Measurements from ENCODE around the gene FRMD4A.

The FRMD4A gene

GRCh38 chr10:14330388-14331061, at the start of gene FRMD4A:
FRMD4A (minus strand) TSS chr10:14330924.
- no peak for DNase-seq (ENCODE audit: low read depth)

- no peak for DNase-seq (ENCODE audit: low read depth)
Measured at GRCh38 chr10:14379556-14380280, 49.0 kb upstream of the FRMD4A start.

- DNase-seq (ENCODE audit: low read depth) = no peak
Measured at GRCh38 chr10:14378387-14378960, 47.8 kb upstream of the FRMD4A start.

- DNase-seq (ENCODE audit: low read depth) = no peak
Measured at GRCh38 chr10:14377591-14378175, 47.0 kb upstream of the FRMD4A start.

GRCh38 chr10:14374745-14375445, 44.2 kb upstream of the FRMD4A start:
- DNase-seq (ENCODE audit: low read depth) = no peak

- no peak for DNase-seq (ENCODE audit: low read depth)
Measured at GRCh38 chr10:14372606-14373005, 41.9 kb upstream of the FRMD4A start.

GRCh38 chr10:14371581-14371980, 40.9 kb upstream of the FRMD4A start:
- no peak for DNase-seq (ENCODE audit: low read depth)

- no peak for DNase-seq (ENCODE audit: low read depth)
Measured at GRCh38 chr10:14370894-14371293, 40.2 kb upstream of the FRMD4A start.

- DNase-seq (ENCODE audit: low read depth) = no peak
Measured at GRCh38 chr10:14369906-14370305, 39.2 kb upstream of the FRMD4A start.

GRCh38 chr10:14366760-14367159, 36.0 kb upstream of the FRMD4A start:
- DNase-seq (ENCODE audit: low read depth) = no peak

- DNase-seq (ENCODE audit: low read depth) = no peak
Measured at GRCh38 chr10:14365266-14365665, 34.5 kb upstream of the FRMD4A start.

- no peak for DNase-seq (ENCODE audit: low read depth)
Measured at GRCh38 chr10:14362104-14362503, 31.4 kb upstream of the FRMD4A start.

GRCh38 chr10:14360961-14361360, 30.2 kb upstream of the FRMD4A start:
- DNase-seq (ENCODE audit: low read depth) = no peak

- no peak for DNase-seq (ENCODE audit: low read depth)
Measured at GRCh38 chr10:14360515-14360914, 29.8 kb upstream of the FRMD4A start.

- no peak for DNase-seq (ENCODE audit: low read depth)
Measured at GRCh38 chr10:14358886-14359573, 28.3 kb upstream of the FRMD4A start.

GRCh38 chr10:14356921-14357320, 26.2 kb upstream of the FRMD4A start:
- DNase-seq (ENCODE audit: low read depth) = peak; percentile 6

- no peak for DNase-seq (ENCODE audit: low read depth)
Measured at GRCh38 chr10:14355750-14356149, 25.0 kb upstream of the FRMD4A start.

GRCh38 chr10:14353291-14353913, 22.7 kb upstream of the FRMD4A start:
- DNase-seq (ENCODE audit: low read depth) = no peak

GRCh38 chr10:14350006-14350405, 19.3 kb upstream of the FRMD4A start:
- no peak for DNase-seq (ENCODE audit: low read depth)

GRCh38 chr10:14349081-14349480, 18.4 kb upstream of the FRMD4A start:
- DNase-seq (ENCODE audit: low read depth) = no peak

GRCh38 chr10:14345262-14345661, 14.5 kb upstream of the FRMD4A start:
- no peak for DNase-seq (ENCODE audit: low read depth)
